ENCODE results near the gene SINHCAF. TPM values are rescaled to one million over a fixed set of nuclear protein-coding genes. Genes with fewer than 3 reads are reported as not detected.
"Not testable (repeated sequence)": the region's sequence is repeated elsewhere in the genome, so short reads cannot be mapped to it uniquely, and the experiment has no call there.

Gene SINHCAF
- total RNA-seq, 1 donor from 2014 or later, result 270 TPM

- no peak for DNase-seq (ENCODE audit: low spot score)
- Mint-ChIP-seq H3K27me3 (ENCODE audit: insufficient read depth) (peaks cover 2% of the 10 kb centered on the region), H3K36me3 (ENCODE audit: low read depth) (no peaks in the 10 kb centered on the region), H3K4me1 (ENCODE audit: low read depth) (no peaks in the 10 kb centered on the region), H3K9me3 (no peaks in the 10 kb centered on the region), H3K4me3 (no peak overlapping the region), H3K27ac (no peak overlapping the region)
- intact Hi-C loops (cut with micrococcal nuclease), result no loop called here
These were observed 64.2 kb downstream of the SINHCAF start for GRCh38 chr12:31261744-31262143.

- H3K36me3 Mint-ChIP-seq (ENCODE audit: low read depth), result no peaks in the 10 kb centered on the region
- no peaks in the 10 kb centered on the region for H3K9me3 Mint-ChIP-seq
- DNase-seq (ENCODE audit: low spot score), result no peak
- intact Hi-C loops (cut with micrococcal nuclease), result no loop called here
- H3K27me3 Mint-ChIP-seq (ENCODE audit: insufficient read depth), result peaks cover 8% of the 10 kb centered on the region
- no peak overlapping the region for H3K27ac Mint-ChIP-seq
- H3K4me1 Mint-ChIP-seq (ENCODE audit: low read depth), result no peaks in the 10 kb centered on the region
- no peak overlapping the region for H3K4me3 Mint-ChIP-seq
These were observed 65.1 kb downstream of the SINHCAF start for GRCh38 chr12:31260840-31261239.

GRCh38 chr12:31259136-31259886, 66.6 kb downstream of the SINHCAF start:
- H3K27ac Mint-ChIP-seq, result no peak overlapping the region
- H3K4me3 Mint-ChIP-seq, result no peak overlapping the region
- no peaks in the 10 kb centered on the region for H3K4me1 Mint-ChIP-seq (ENCODE audit: low read depth)
- intact Hi-C loops (cut with micrococcal nuclease), result loop anchor here (5.0 kb wide), 1 partner anchor 412 kb away; no protein-coding TSS in a partner anchor
- no peaks in the 10 kb centered on the region for H3K9me3 Mint-ChIP-seq
- H3K27me3 Mint-ChIP-seq (ENCODE audit: insufficient read depth), result peaks cover 11% of the 10 kb centered on the region
- no peaks in the 10 kb centered on the region for H3K36me3 Mint-ChIP-seq (ENCODE audit: low read depth)
- DNase-seq (ENCODE audit: low spot score), result no peak

GRCh38 chr12:31257784-31258183, 68.2 kb downstream of the SINHCAF start:
- H3K4me3 Mint-ChIP-seq, result no peak overlapping the region
- intact Hi-C loops (cut with micrococcal nuclease), result loop anchor here (5.0 kb wide), 1 partner anchor 410 kb away; no protein-coding TSS in a partner anchor
- H3K27ac Mint-ChIP-seq, result no peak overlapping the region
- peaks cover 16% of the 10 kb centered on the region for H3K27me3 Mint-ChIP-seq (ENCODE audit: insufficient read depth)
- H3K9me3 Mint-ChIP-seq, result no peaks in the 10 kb centered on the region
- H3K36me3 Mint-ChIP-seq (ENCODE audit: low read depth), result no peaks in the 10 kb centered on the region
- no peak for DNase-seq (ENCODE audit: low spot score)
- no peaks in the 10 kb centered on the region for H3K4me1 Mint-ChIP-seq (ENCODE audit: low read depth)

- H3K4me1 Mint-ChIP-seq (ENCODE audit: low read depth); H3K36me3 Mint-ChIP-seq (ENCODE audit: low read depth); H3K27ac Mint-ChIP-seq; H3K9me3 Mint-ChIP-seq; DNase-seq (ENCODE audit: low spot score): not testable (repeated sequence)
- H3K27me3 Mint-ChIP-seq (ENCODE audit: insufficient read depth), result peaks cover 23% of the 10 kb centered on the region
- intact Hi-C loops (cut with micrococcal nuclease), result loop anchor here (1.0 kb wide), 2 partner anchors 111 to 384 kb away; no protein-coding TSS in a partner anchor
- H3K4me3 Mint-ChIP-seq, result peak overlapping the region; percentile 76
These were observed 74.0 kb downstream of the SINHCAF start for GRCh38 chr12:31251707-31252611.

- no peaks in the 10 kb centered on the region for H3K4me1 Mint-ChIP-seq (ENCODE audit: low read depth)
- no peaks in the 10 kb centered on the region for H3K36me3 Mint-ChIP-seq (ENCODE audit: low read depth)
- intact Hi-C loops (cut with micrococcal nuclease), result no loop called here
- H3K27me3 Mint-ChIP-seq (ENCODE audit: insufficient read depth), result peaks cover 16% of the 10 kb centered on the region
- H3K4me3 Mint-ChIP-seq, result no peak overlapping the region
- no peak for DNase-seq (ENCODE audit: low spot score)
- no peaks in the 10 kb centered on the region for H3K9me3 Mint-ChIP-seq
- H3K27ac Mint-ChIP-seq, result no peak overlapping the region
These were observed 75.8 kb downstream of the SINHCAF start for GRCh38 chr12:31250179-31250578.

GRCh38 chr12:31249356-31249755, 76.6 kb downstream of the SINHCAF start:
- no peaks in the 10 kb centered on the region for H3K9me3 Mint-ChIP-seq
- intact Hi-C loops (cut with micrococcal nuclease), result no loop called here
- no peak for DNase-seq (ENCODE audit: low spot score)
- H3K4me3 Mint-ChIP-seq, result no peak overlapping the region
- H3K27me3 Mint-ChIP-seq (ENCODE audit: insufficient read depth), result peaks cover 16% of the 10 kb centered on the region
- no peaks in the 10 kb centered on the region for H3K36me3 Mint-ChIP-seq (ENCODE audit: low read depth)
- H3K4me1 Mint-ChIP-seq (ENCODE audit: low read depth), result no peaks in the 10 kb centered on the region
- no peak overlapping the region for H3K27ac Mint-ChIP-seq

GRCh38 chr12:31248815-31249214, 77.1 kb downstream of the SINHCAF start:
- intact Hi-C loops (cut with micrococcal nuclease), result no loop called here
- H3K4me1 Mint-ChIP-seq (ENCODE audit: low read depth), result no peaks in the 10 kb centered on the region
- H3K27ac Mint-ChIP-seq, result no peak overlapping the region
- peaks cover 16% of the 10 kb centered on the region for H3K27me3 Mint-ChIP-seq (ENCODE audit: insufficient read depth)
- DNase-seq (ENCODE audit: low spot score), result no peak
- H3K4me3 Mint-ChIP-seq, result no peak overlapping the region
- H3K9me3 Mint-ChIP-seq, result no peaks in the 10 kb centered on the region
- no peaks in the 10 kb centered on the region for H3K36me3 Mint-ChIP-seq (ENCODE audit: low read depth)

GRCh38 chr12:31248337-31248736, 77.6 kb downstream of the SINHCAF start:
- no peak for DNase-seq (ENCODE audit: low spot score)
- H3K4me3 Mint-ChIP-seq, result no peak overlapping the region
- intact Hi-C loops (cut with micrococcal nuclease), result no loop called here

GRCh38 chr12:31246470-31246850, 79.5 kb downstream of the SINHCAF start:
- H3K36me3 Mint-ChIP-seq (ENCODE audit: low read depth), result no peaks in the 10 kb centered on the region
- intact Hi-C loops (cut with micrococcal nuclease), result no loop called here
- H3K9me3 Mint-ChIP-seq, result no peaks in the 10 kb centered on the region
- H3K4me1 Mint-ChIP-seq (ENCODE audit: low read depth), result no peaks in the 10 kb centered on the region
- peaks cover 10% of the 10 kb centered on the region for H3K27me3 Mint-ChIP-seq (ENCODE audit: insufficient read depth)
- no peak for DNase-seq (ENCODE audit: low spot score)
- no peak overlapping the region for H3K27ac Mint-ChIP-seq
- H3K4me3 Mint-ChIP-seq, result no peak overlapping the region

More at GRCh38 chr12:31248337-31248736, 77.6 kb downstream of the SINHCAF start:
- no peaks in the 10 kb centered on the region for H3K4me1 Mint-ChIP-seq (ENCODE audit: low read depth)
- H3K27ac Mint-ChIP-seq, result no peak overlapping the region
- H3K27me3 Mint-ChIP-seq (ENCODE audit: insufficient read depth), result peaks cover 14% of the 10 kb centered on the region
- no peaks in the 10 kb centered on the region for H3K36me3 Mint-ChIP-seq (ENCODE audit: low read depth)
- no peaks in the 10 kb centered on the region for H3K9me3 Mint-ChIP-seq

GRCh38 chr12:31245822-31246469, 80.0 kb downstream of the SINHCAF start:
- Mint-ChIP-seq H3K9me3 (no peaks in the 10 kb centered on the region), H3K36me3 (ENCODE audit: low read depth) (no peaks in the 10 kb centered on the region), H3K4me3 (no peak overlapping the region), H3K27me3 (ENCODE audit: insufficient read depth) (peaks cover 9% of the 10 kb centered on the region), H3K4me1 (ENCODE audit: low read depth) (no peaks in the 10 kb centered on the region), H3K27ac (no peak overlapping the region)
- intact Hi-C loops (cut with micrococcal nuclease), result no loop called here
- DNase-seq (ENCODE audit: low spot score), result no peak

GRCh38 chr12:31242418-31242817, 83.5 kb downstream of the SINHCAF start:
- H3K27ac Mint-ChIP-seq; intact Hi-C loops (cut with micrococcal nuclease); H3K9me3 Mint-ChIP-seq; DNase-seq (ENCODE audit: low spot score); H3K4me3 Mint-ChIP-seq; H3K36me3 Mint-ChIP-seq (ENCODE audit: low read depth); H3K4me1 Mint-ChIP-seq (ENCODE audit: low read depth); H3K27me3 Mint-ChIP-seq (ENCODE audit: insufficient read depth): not testable (repeated sequence)

All from activated T-helper 1 cell treated with anti-CD3 and anti-CD28 coated beads, Interleukin-12 subunit alpha, Interleukin-12 subunit beta, Interleukin-2, Interleukin-4 antibody, amounts not matched to agents 30 ng/mL and 10 ng/mL and 1 ng/mL, durations not matched to agents 14 hours and 24 hours and 36 hours (primary cell).